CD4-positive, alpha-beta T cell (primary cell): ENCODE results near the gene NECAB3. TPM values are rescaled to one million over a fixed set of nuclear protein-coding genes. Genes with fewer than 3 reads are reported as not detected.

Experiments
- ATAC-seq: fragments of 200-7000 bp; cut with Tn5 transposase; one replicate; pipeline ENCODE4 v1.10.0; 2022; ENCODE audit warnings: mild to moderate bottlenecking; ENCODE audit not compliant: poor library complexity
- CTCF ChIA-PET: fragments of 350-600 bp; sonication (Branson Sonifier 250); formaldehyde crosslinking; loops from one replicate; lab custom pipeline; 2021; ENCODE audit warnings: antibody characterized with exemption, inconsistent platforms; lab: Charles Lee
- POLR2A ChIA-PET: fragments of 350-600 bp; sonication (Branson Sonifier 250); formaldehyde crosslinking; loops from one replicate; lab custom pipeline; 2021; ENCODE audit warnings: antibody characterized with exemption, inconsistent platforms; lab: Charles Lee
- DNase-seq, 14 experiments: peaks; one replicate each; pipeline ENCODE4 v3.0.0-alpha.2; 2013 to 2020; ENCODE audit warnings: mixed read lengths in 2 of 14
- H3K27ac ChIP-seq, 2 donors: one replicate each; pipeline versions ENCODE4 v1.5.1 to v1.7.0; 2013; ENCODE audit warnings: low read length in 2 of 2, low read depth in 1 of 2, mild to moderate bottlenecking in 1 of 2
- H3K27me3 ChIP-seq, 2 experiments: 1 replicate in 1 of 2; 2 replicates in 1 of 2; pipeline versions ENCODE4 v1.6.1 to v1.7.0; 2013; ENCODE audit warnings: low read length in 2 of 2, control low read depth in 1 of 2, mild to moderate bottlenecking in 1 of 2, moderate library complexity in 1 of 2; ENCODE audit not compliant: insufficient read depth in 2 of 2, control insufficient read depth in 1 of 2
- H3K36me3 ChIP-seq: one replicate; pipeline ENCODE4 v1.6.1; 2013; ENCODE audit warnings: low read length, control low read depth; ENCODE audit not compliant: insufficient read depth
- H3K4me1 ChIP-seq: one replicate; pipeline ENCODE4 v1.6.1; 2013; ENCODE audit warnings: low read length, control low read depth; ENCODE audit not compliant: insufficient read depth
- H3K4me3 ChIP-seq: one replicate; pipeline ENCODE4 v1.5.1; 2013; ENCODE audit warnings: mild to moderate bottlenecking, low read length, moderate library complexity
- H3K9me3 ChIP-seq, 2 experiments: 1 replicate in 1 of 2; 2 replicates in 1 of 2; pipeline versions ENCODE4 v1.6.1 to v1.7.0; 2013; ENCODE audit warnings: low read length in 2 of 2, mild to moderate bottlenecking in 2 of 2, control low read depth in 1 of 2, moderate library complexity in 1 of 2; ENCODE audit not compliant: control insufficient read depth in 1 of 2, insufficient read depth in 1 of 2
- H3K27ac Mint-ChIP-seq: one replicate; pipeline ENCODE4 v1.8.0; 2020; ENCODE audit warnings: mixed read lengths
- H3K27me3 Mint-ChIP-seq: one replicate; pipeline ENCODE4 v1.8.0; 2021; ENCODE audit warnings: mixed read lengths
- H3K36me3 Mint-ChIP-seq: one replicate; pipeline ENCODE4 v1.8.0; 2021; ENCODE audit warnings: low read depth, mixed read lengths
- H3K4me1 Mint-ChIP-seq: one replicate; pipeline ENCODE4 v1.8.0; 2021; ENCODE audit warnings: low read depth, mixed read lengths
- H3K4me3 Mint-ChIP-seq: one replicate; pipeline ENCODE4 v1.8.0; 2020; ENCODE audit warnings: mild to moderate bottlenecking, mixed read lengths
- H3K9me3 Mint-ChIP-seq: one replicate; pipeline ENCODE4 v1.8.0; 2020; ENCODE audit warnings: mixed read lengths
- intact Hi-C, 2 experiments: fragments of 100-400 bp; cut with DNase I in 1 of 2; cut with micrococcal nuclease in 1 of 2; formaldehyde crosslinking; loops; one replicate each; pipeline versions ENCODE4 v1.15.1 to v1.9.0; 2023 to 2025; cut with DNase I, micrococcal nuclease
- total RNA-seq, 174 experiments: library from RNA in 2 of 174; stranded (reverse) in 2 of 174; gene quantifications; one replicate each; pipeline ENCODE4 v1.2.3 and lab custom pipeline; 2021 to 2026
- TF ChIP-seq, protein P1 (sequence below): fragments of 200-600 bp; IDR thresholded peaks from one replicate; pipeline ENCODE4 v1.8.0; 2022; ENCODE audit warnings: antibody characterized with exemption, mild to moderate bottlenecking

The NECAB3 gene
- total RNA-seq, 2 experiments from 2014 or later: 8.7 to 9.2 TPM

DNA sequence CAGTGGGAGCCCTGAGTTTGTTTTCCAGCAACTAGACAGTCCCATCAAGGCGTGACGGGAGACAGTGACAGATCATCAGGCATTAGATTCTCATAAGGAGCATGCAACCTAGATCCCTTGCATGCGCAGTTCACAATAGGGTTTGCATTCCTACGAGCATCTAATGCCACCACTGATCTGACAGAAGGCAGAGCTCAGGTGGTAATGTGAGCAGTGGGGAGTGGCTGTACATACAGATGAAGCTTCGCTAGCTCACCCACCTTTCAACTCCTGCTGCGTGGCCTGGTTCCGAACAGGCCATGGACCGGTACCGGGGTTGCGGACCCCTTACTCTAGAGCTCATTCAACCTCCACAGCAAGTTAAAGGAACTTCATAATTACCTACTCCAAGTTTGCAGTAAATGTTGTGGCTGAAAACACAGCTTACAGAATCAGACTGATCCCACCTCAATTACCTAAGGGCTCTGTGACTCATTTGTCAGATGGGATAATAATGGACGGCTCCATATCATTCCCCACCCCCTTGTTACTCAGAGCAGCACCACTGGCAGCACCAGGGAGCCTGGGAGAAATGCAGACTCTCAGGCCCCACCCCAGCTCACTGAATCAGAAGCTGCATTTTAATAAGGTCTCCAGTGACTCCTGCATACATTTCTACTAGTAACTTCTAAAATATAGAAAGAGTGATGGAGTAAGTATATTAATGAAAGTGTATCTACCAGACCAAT, 30.1 kb upstream of the NECAB3 start:
- POLR2A ChIA-PET: no interaction called here
- intact Hi-C loops: no loop called here
- TF ChIP-seq, protein P1, sequence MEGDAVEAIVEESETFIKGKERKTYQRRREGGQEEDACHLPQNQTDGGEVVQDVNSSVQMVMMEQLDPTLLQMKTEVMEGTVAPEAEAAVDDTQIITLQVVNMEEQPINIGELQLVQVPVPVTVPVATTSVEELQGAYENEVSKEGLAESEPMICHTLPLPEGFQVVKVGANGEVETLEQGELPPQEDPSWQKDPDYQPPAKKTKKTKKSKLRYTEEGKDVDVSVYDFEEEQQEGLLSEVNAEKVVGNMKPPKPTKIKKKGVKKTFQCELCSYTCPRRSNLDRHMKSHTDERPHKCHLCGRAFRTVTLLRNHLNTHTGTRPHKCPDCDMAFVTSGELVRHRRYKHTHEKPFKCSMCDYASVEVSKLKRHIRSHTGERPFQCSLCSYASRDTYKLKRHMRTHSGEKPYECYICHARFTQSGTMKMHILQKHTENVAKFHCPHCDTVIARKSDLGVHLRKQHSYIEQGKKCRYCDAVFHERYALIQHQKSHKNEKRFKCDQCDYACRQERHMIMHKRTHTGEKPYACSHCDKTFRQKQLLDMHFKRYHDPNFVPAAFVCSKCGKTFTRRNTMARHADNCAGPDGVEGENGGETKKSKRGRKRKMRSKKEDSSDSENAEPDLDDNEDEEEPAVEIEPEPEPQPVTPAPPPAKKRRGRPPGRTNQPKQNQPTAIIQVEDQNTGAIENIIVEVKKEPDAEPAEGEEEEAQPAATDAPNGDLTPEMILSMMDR: no peak
- H3K4me1 ChIP-seq: no peaks in the 10 kb centered on the region
- no peak for DNase-seq
- no peaks in the 10 kb centered on the region for H3K4me1 Mint-ChIP-seq
- no peaks in the 10 kb centered on the region for H3K27me3 Mint-ChIP-seq
- peaks cover 18% of the 10 kb centered on the region for H3K36me3 ChIP-seq
- H3K9me3 Mint-ChIP-seq: no peaks in the 10 kb centered on the region
- CTCF ChIA-PET: no interaction called here
- no peak for ATAC-seq
- H3K4me3 Mint-ChIP-seq: no peak overlapping the region
- H3K4me3 ChIP-seq: no peak overlapping the region
- H3K27ac Mint-ChIP-seq: no peak overlapping the region
- no peaks in the 10 kb centered on the region for H3K27me3 ChIP-seq
- H3K9me3 ChIP-seq: peaks cover 0 to 8% of the 10 kb centered on the region in 2 experiments
- no peak overlapping the region for H3K27ac ChIP-seq
- peaks cover 22% of the 10 kb centered on the region for H3K36me3 Mint-ChIP-seq

DNA sequence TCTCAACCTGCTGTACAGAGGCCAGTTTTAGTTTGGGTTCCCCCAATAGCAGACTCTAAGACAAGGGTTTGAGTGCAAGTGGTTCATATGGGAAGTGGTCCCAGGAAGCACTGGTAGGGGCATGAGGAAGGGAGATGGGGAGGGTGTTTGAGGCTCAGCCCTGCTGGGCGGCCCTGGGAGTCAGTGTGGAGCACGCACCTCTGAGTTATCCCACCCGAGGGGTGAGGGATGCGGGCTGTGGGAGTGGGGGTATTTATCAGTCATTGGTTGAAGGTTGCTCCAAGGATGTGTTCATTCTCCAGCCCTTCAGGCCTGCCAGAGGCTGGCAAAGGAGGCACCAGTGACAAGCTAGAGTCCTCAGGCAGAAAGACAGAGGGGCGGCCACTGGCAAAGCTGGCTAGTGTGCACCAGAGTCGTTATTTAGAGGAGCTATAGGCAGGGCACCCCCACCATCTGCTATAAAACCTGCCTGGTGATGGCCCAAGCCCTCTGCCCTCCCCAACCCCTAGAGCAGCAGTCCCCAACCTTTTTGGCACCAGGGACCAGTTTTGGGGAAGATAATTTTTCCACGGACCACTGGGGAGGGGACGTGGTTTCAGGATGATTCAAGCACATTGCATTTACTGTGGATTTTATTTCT, 29.4 kb upstream of the NECAB3 start:
- Mint-ChIP-seq H3K9me3 (no peaks in the 10 kb centered on the region), H3K27ac (no peak overlapping the region), H3K4me3 (no peak overlapping the region), H3K36me3 (peaks cover 22% of the 10 kb centered on the region), H3K4me1 (no peaks in the 10 kb centered on the region), H3K27me3 (no peaks in the 10 kb centered on the region)
- CTCF ChIA-PET: no interaction called here
- Histone ChIP-seq H3K9me3 (peaks cover 0 to 13% of the 10 kb centered on the region in 2 experiments), H3K4me1 (no peaks in the 10 kb centered on the region), H3K36me3 (peaks cover 18% of the 10 kb centered on the region), H3K27me3 (no peaks in the 10 kb centered on the region), H3K27ac (no peak overlapping the region), H3K4me3 (no peak overlapping the region)
- ATAC-seq (no peak), DNase-seq (no peak)
- intact Hi-C loops: no loop called here
- TF ChIP-seq, protein P1: no peak
- POLR2A ChIA-PET: no interaction called here

DNA sequence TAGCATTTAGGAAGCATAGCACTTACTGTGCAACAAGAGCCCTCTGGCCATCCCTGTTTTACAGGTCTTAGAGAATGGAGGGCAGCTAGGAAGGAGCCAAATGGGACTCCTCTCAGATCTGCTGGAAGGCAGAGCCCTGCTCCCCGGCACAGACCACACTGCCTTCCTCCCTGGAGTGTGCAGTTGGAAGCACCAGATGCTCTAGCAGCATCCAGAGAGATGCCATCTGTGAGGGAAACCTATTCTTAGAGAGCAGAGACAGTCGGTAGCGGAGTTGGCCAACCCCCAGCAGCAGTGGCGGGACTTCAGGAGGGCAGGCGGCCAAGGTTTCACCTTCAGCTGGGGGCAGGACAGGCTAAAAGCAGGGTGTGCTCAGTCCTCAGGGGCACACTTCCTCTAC, 28.6 kb upstream of the NECAB3 start:
- ChIA-PET CTCF (no interaction called here), POLR2A (no interaction called here)
- no peak overlapping the region for H3K4me3 Mint-ChIP-seq
- H3K4me1 Mint-ChIP-seq: no peaks in the 10 kb centered on the region
- H3K36me3 Mint-ChIP-seq: peaks cover 22% of the 10 kb centered on the region
- no peaks in the 10 kb centered on the region for H3K27me3 ChIP-seq
- H3K4me3 ChIP-seq: no peak overlapping the region
- H3K9me3 ChIP-seq: peaks cover 0 to 20% of the 10 kb centered on the region in 2 experiments
- H3K27ac ChIP-seq: no peak overlapping the region
- DNase-seq (no peak), ATAC-seq (no peak)
- no peaks in the 10 kb centered on the region for H3K4me1 ChIP-seq
- no peaks in the 10 kb centered on the region for H3K9me3 Mint-ChIP-seq
- no peak overlapping the region for H3K27ac Mint-ChIP-seq
- TF ChIP-seq, protein P1: no peak
- H3K27me3 Mint-ChIP-seq: no peaks in the 10 kb centered on the region
- intact Hi-C loops: no loop called here
- H3K36me3 ChIP-seq: peaks cover 18% of the 10 kb centered on the region
